Upper lobe of left lung (tissue), 4 donors: ENCODE data around the gene MGMT.

Experiments
- CTCF ChIP-seq, 6 experiments: fragments of 450-650 bp in 4 of 6; fragments of 200-600 bp in 2 of 6; sonication (generic) in 2 of 6; IDR thresholded peaks; one replicate each; pipeline ENCODE4 v1.5.1; 2016 to 2019; ENCODE audit warnings: antibody characterized with exemption in 6 of 6
- EP300 ChIP-seq, 4 donors: sonication (generic); formaldehyde crosslinking; IDR thresholded peaks; one replicate each; pipeline ENCODE4 v1.5.1; 2017; ENCODE audit warnings: antibody characterized with exemption in 4 of 4, control low read depth in 2 of 4
- POLR2A ChIP-seq, 4 donors: fragments of 450-650 bp; IDR thresholded peaks; one replicate each; pipeline ENCODE4 v1.5.1; 2016 to 2017; ENCODE audit warnings: antibody characterized with exemption in 4 of 4, mild to moderate bottlenecking in 2 of 4

- no peak for TF ChIP-seq CTCF (IDR thresholded peaks at IDR 0.05)
- TF ChIP-seq POLR2A (IDR thresholded peaks at IDR 0.05) = no peak
- TF ChIP-seq EP300 (IDR thresholded peaks at IDR 0.05) = no peak
Observed at GRCh38 chr10:129531195-129531968, 64.3 kb downstream of the MGMT start.
